Ishikawa (cell line): Measurements from ENCODE around the gene ADRA2A.

ENCODE experiments used
- CEBPB ChIP-seq: IDR thresholded peaks from 2 replicates; pipeline ENCODE4 v1.6.1; 2012
- CREB1 ChIP-seq: IDR thresholded peaks from 2 replicates; pipeline ENCODE4 v1.6.1; 2012; ENCODE audit warnings: low read depth
- EGR1 ChIP-seq: IDR thresholded peaks from 2 replicates; pipeline ENCODE4 v1.6.1; 2012
- EP300 ChIP-seq: IDR thresholded peaks from 2 replicates; pipeline ENCODE4 v1.6.1; 2012; ENCODE audit warnings: borderline replicate concordance
- FOXM1 ChIP-seq: IDR thresholded peaks from 2 replicates; pipeline ENCODE4 v1.6.1; 2012; ENCODE audit warnings: low read depth, borderline replicate concordance
- NFIC ChIP-seq: IDR thresholded peaks from 2 replicates; pipeline ENCODE4 v1.6.1; 2012
- RAD21 ChIP-seq: IDR thresholded peaks from 2 replicates; pipeline ENCODE4 v1.6.1; 2012; ENCODE audit warnings: low read depth
- TAF1 ChIP-seq: IDR thresholded peaks from 2 replicates; pipeline ENCODE4 v1.6.1; 2012; ENCODE audit warnings: low read depth, mild to moderate bottlenecking
- TCF12 ChIP-seq: IDR thresholded peaks from 2 replicates; pipeline ENCODE4 v1.6.1; 2012; ENCODE audit warnings: low read depth
- TEAD4 ChIP-seq: IDR thresholded peaks from 2 replicates; pipeline ENCODE4 v1.6.1; 2012
- YY1 ChIP-seq: IDR thresholded peaks from 2 replicates; pipeline ENCODE4 v1.6.1; 2012; ENCODE audit warnings: low read depth
- ZBTB7A ChIP-seq: IDR thresholded peaks from 2 replicates; pipeline ENCODE4 v1.6.1; 2012; ENCODE audit warnings: low read depth
- TF ChIP-seq, protein P1 (sequence below): IDR thresholded peaks from 2 replicates; pipeline ENCODE4 v1.6.1; 2012; ENCODE audit warnings: low read depth, mild to moderate bottlenecking
- TF ChIP-seq, protein P2 (sequence below): IDR thresholded peaks from 2 replicates; pipeline ENCODE4 v1.6.1; 2012
- TF ChIP-seq, protein P3 (sequence below): IDR thresholded peaks from 2 replicates; pipeline ENCODE4 v1.6.1; 2012

The ADRA2A gene

DNA sequence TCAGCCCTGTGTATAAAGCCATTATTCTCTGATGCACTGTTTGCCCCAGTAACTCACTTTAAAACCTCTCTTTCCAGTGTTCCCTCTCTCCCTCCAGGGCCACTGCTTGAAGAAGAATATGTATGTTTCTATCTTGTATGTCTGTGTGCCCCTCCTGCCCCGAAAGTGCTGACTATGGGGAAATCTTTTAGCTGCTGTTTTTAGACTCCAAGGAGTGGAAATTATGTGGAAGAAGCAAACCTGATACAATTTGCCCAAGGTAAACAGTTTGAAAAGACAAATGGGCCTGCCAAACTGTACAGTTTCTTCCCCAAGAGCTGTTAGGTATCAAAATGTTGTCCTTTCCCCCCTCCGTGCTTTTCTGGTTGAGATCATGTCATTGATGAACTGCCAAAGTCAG is 3.4 kb downstream of the ADRA2A start:
- TF ChIP-seq EP300 (no peak), EGR1 (no peak), YY1 (no peak), CEBPB (no peak), TEAD4 (no peak), TAF1 (no peak), FOXM1 (no peak), CREB1 (no peak)
- TF ChIP-seq, protein P1, sequence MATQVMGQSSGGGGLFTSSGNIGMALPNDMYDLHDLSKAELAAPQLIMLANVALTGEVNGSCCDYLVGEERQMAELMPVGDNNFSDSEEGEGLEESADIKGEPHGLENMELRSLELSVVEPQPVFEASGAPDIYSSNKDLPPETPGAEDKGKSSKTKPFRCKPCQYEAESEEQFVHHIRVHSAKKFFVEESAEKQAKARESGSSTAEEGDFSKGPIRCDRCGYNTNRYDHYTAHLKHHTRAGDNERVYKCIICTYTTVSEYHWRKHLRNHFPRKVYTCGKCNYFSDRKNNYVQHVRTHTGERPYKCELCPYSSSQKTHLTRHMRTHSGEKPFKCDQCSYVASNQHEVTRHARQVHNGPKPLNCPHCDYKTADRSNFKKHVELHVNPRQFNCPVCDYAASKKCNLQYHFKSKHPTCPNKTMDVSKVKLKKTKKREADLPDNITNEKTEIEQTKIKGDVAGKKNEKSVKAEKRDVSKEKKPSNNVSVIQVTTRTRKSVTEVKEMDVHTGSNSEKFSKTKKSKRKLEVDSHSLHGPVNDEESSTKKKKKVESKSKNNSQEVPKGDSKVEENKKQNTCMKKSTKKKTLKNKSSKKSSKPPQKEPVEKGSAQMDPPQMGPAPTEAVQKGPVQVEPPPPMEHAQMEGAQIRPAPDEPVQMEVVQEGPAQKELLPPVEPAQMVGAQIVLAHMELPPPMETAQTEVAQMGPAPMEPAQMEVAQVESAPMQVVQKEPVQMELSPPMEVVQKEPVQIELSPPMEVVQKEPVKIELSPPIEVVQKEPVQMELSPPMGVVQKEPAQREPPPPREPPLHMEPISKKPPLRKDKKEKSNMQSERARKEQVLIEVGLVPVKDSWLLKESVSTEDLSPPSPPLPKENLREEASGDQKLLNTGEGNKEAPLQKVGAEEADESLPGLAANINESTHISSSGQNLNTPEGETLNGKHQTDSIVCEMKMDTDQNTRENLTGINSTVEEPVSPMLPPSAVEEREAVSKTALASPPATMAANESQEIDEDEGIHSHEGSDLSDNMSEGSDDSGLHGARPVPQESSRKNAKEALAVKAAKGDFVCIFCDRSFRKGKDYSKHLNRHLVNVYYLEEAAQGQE: no peak

DNA sequence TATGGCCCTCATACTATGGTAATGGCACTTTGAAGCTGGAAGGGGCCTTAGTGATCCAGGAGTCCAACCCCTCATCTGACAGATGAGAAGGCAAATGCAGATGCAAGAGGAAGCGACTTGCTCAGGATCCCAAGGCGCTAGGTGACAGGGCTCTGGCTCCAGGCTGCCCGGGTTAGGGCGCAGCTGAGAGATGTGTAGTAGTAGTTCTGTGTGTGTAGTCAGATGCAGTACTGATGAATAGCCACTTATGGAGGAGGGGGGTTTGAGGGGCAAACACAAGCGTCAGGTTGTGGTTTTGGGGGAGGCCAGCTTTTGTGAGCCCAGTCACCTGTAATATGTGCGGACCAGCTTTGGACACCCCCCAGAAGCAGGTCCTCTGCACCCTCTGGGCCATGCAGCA is 4.8 kb downstream of the ADRA2A start:
- TF ChIP-seq ZBTB7A (no peak), EGR1 (no peak), TAF1 (no peak), YY1 (no peak), TCF12 (no peak), CEBPB (no peak), CREB1 (no peak), NFIC (no peak), RAD21 (no peak), FOXM1 (no peak), EP300 (no peak), TEAD4 (no peak)
- TF ChIP-seq, protein P2, sequence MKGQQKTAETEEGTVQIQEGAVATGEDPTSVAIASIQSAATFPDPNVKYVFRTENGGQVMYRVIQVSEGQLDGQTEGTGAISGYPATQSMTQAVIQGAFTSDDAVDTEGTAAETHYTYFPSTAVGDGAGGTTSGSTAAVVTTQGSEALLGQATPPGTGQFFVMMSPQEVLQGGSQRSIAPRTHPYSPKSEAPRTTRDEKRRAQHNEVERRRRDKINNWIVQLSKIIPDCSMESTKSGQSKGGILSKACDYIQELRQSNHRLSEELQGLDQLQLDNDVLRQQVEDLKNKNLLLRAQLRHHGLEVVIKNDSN: no peak
- TF ChIP-seq, protein P1: no peak
- TF ChIP-seq, protein P3, sequence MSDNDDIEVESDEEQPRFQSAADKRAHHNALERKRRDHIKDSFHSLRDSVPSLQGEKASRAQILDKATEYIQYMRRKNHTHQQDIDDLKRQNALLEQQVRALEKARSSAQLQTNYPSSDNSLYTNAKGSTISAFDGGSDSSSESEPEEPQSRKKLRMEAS: no peak

DNA sequence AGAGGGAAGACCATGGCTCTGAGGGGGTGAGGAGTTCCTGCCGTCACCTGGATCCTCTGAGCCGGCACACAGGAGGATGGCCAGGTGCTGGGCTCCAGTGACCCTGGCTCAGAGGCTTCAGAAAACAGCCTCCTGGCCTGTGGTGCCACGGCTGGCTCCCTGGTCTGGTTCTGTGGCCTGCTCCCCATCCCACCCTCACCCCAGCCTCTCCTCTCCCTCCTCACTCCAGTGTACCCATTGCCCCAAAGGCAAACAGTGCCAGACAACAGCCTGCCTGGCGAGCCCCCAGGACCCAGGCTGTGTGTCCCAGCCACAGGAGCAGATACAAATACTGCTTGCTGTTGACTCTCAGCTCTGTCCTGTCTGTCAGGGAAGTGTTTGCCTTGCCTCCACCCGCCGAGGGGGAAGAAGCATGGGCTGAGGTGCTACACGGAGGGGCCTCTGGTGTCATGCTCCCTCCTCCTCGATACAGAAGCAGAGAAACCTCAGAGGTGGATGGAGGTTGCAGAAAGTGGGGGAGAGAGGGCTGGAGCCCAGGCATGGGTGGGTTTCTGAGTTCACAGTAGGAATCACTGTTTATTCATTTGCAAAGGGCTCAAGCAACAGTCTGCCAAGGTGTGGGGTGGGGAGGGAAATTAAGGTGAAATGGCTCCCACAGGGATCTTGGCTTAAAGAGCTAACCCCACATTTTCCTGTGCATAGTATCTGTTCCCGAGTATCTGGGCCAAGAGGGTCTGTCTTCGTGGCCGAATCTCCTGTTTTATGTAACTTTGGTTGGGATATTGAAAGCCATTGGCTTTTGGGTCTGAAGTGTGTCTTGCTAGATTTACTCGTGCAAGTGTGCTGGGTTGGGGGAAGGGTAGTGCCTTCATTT is 5.5 kb downstream of the ADRA2A start:
- no peak for TF ChIP-seq TAF1
- no peak for TF ChIP-seq TEAD4
- TF ChIP-seq, protein P1: no peak
- no peak for TF ChIP-seq YY1
- no peak for TF ChIP-seq CREB1
- no peak for TF ChIP-seq EP300

DNA sequence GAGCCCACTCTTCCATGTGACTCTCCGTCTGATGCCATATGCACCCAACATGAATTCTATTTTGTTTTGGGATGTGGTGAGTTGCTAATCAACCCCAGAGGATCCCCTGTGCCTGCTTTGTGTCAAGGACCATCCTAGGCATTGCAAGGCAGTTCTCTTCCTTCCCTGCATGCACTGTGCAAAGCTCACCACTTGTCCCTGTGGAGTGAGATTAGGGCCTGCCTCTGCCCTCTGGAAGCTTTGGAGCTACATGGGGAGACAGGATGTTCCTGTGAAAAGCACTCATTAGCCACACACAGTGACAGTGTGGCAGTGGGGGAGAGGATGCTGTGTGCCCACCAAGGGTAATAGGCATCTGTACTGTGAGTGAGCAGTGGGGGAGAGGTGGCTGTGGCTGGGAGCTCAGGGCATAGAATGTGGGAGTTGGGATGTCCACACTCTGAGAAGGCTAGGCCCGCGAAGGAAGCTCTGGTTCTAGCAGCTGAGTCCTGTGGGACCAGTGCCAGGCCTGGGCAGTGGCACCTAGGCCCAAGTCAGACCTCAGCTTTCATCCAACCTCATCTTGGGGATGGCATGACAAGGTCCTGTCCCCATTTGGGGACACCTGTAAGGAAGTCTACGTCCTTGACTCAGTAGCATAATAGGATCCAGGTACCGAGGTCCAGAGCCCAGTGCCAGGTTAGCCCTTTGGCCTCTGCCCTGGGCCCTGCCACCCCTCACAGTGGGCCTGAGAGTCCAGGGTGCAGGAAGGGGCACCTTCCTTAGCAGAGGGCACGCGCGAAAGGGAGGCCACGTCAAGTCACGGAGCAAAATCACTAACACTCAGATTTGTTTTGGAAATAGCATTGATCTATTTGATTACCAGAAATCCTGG is 6.6 kb downstream of the ADRA2A start:
- TF ChIP-seq, protein P3: no peak
- TF ChIP-seq YY1: no peak
- TF ChIP-seq EP300: no peak
- TF ChIP-seq ZBTB7A: no peak
- TF ChIP-seq TAF1: no peak
- TF ChIP-seq, protein P1: no peak
- TF ChIP-seq, protein P2: no peak
- no peak for TF ChIP-seq FOXM1
- no peak for TF ChIP-seq RAD21
- TF ChIP-seq EGR1: no peak
- no peak for TF ChIP-seq CEBPB
- no peak for TF ChIP-seq TEAD4
- TF ChIP-seq NFIC: no peak
- TF ChIP-seq CREB1: no peak
- no peak for TF ChIP-seq TCF12
